ENCODE data around the gene RRP1B.
"Not testable (repeated sequence)": the region's sequence is repeated elsewhere in the genome, so short reads cannot be mapped to it uniquely, and the experiment has no call there.

- not testable (repeated sequence) for TF ChIP-seq GLIS3 (CRISPR knock-in tag; IDR thresholded peaks at IDR 0.05); SNAI2 (CRISPR knock-in tag; IDR thresholded peaks at IDR 0.05); TCF4 (CRISPR knock-in tag; IDR thresholded peaks at IDR 0.05; ENCODE audit: borderline replicate concordance); RARB (CRISPR knock-in tag; IDR thresholded peaks at IDR 0.05); CSRNP3 (CRISPR knock-in tag; IDR thresholded peaks at IDR 0.05); CREB5 (CRISPR knock-in tag; IDR thresholded peaks at IDR 0.05; ENCODE audit: low read depth); ZC3H10 (CRISPR knock-in tag; IDR thresholded peaks at IDR 0.05); PATZ1 (CRISPR knock-in tag; IDR thresholded peaks at IDR 0.05; ENCODE audit: borderline replicate concordance); TSHZ2 (CRISPR knock-in tag; IDR thresholded peaks at IDR 0.05); BACH2 (CRISPR knock-in tag; IDR thresholded peaks at IDR 0.05; ENCODE audit: borderline replicate concordance)
These were observed 40.1 kb downstream of the RRP1B start for GRCh38 chr21:43699492-43699777.

Measured in SK-N-SH treated with all-trans-retinoic acid at 6 μM for 48 hours (cell line).